Right lobe of liver (tissue), 6 donors: ENCODE results near the gene RALGAPA2. TPM values are rescaled to one million over a fixed set of nuclear protein-coding genes. Genes with fewer than 3 reads are reported as not detected.

Experiments
- ATAC-seq, 4 donors: fragments of 200-7000 bp; cut with Tn5 transposase; one replicate each; pipeline ENCODE4 v1.9.1; 2020; ENCODE audit warnings: mild to moderate bottlenecking in 4 of 4, moderate library complexity in 4 of 4
- DNase-seq, 3 donors: peaks; one replicate each; pipeline ENCODE4 v3.0.0-alpha.2; 2020
- H3K27ac ChIP-seq, 3 donors: fragments of 200-600 bp; one replicate each; pipeline ENCODE4 v1.8.0; 2022
- H3K27me3 ChIP-seq, 2 donors: fragments of 200-600 bp; one replicate each; pipeline ENCODE4 v1.8.0; 2022
- H3K36me3 ChIP-seq, 4 donors: fragments of 200-600 bp; sonication (generic) in 1 of 4; one replicate each; pipeline versions ENCODE4 v1.5.1 to v1.8.0; 2017 to 2022; ENCODE audit warnings: control low read depth in 1 of 4
- H3K4me1 ChIP-seq, 4 donors: fragments of 200-600 bp; sonication (generic) in 1 of 4; one replicate each; pipeline versions ENCODE4 v1.5.1 to v1.8.0; 2017 to 2022; ENCODE audit warnings: control low read depth in 1 of 4
- H3K4me3 ChIP-seq, 3 donors: fragments of 200-600 bp; one replicate each; pipeline ENCODE4 v1.8.0; 2022
- H3K9me3 ChIP-seq, 4 donors: fragments of 200-600 bp; sonication (generic) in 1 of 4; one replicate each; pipeline versions ENCODE4 v1.5.1 to v1.8.0; 2017 to 2022; ENCODE audit warnings: control low read depth in 1 of 4
- POLR2A ChIP-seq: fragments of 450-650 bp; IDR thresholded peaks from one replicate; pipeline ENCODE4 v1.6.1; 2017; ENCODE audit warnings: antibody characterized with exemption, mild to moderate bottlenecking
- WGBS: methylation state at CpG from one replicate; pipeline ENCODE4 v1.1.6; 2018; ENCODE audit warnings: low coverage, low lambda C conversion rate; ENCODE audit not compliant: insufficient coverage; ENCODE audit errors: missing lambda C conversion rate; 5-methylcytosine and 5-hydroxymethylcytosine counted together
- intact Hi-C, 2 donors: fragments of 100-400 bp; cut with DNase I; formaldehyde crosslinking; loops; one replicate each; pipeline versions ENCODE4 v1.11.2 to v1.14.1; 2022
- total RNA-seq, 6 experiments: library from RNA; depleted of rRNA in 2 of 6; stranded (reverse); fragments of >200 nt in 2 of 6; fragmentation: NEBNext Ultra II Directional in 3 of 6; extraction: Animal tissue kit (Norgen Biotek cat#: 25700) in 3 of 6; gene quantifications; one replicate each; pipeline versions ENCODE4 v1.1.0 to v1.2.4, GENCODE V29; 2016 to 2023
- TF ChIP-seq, protein P1 (sequence below), 4 donors: fragments of 200-600 bp in 3 of 4; fragments of 450-650 bp in 1 of 4; IDR thresholded peaks; one replicate each; pipeline versions ENCODE4 v1.5.1 to v1.8.0; 2016 to 2022; ENCODE audit warnings: antibody characterized with exemption in 4 of 4, mild to moderate bottlenecking in 2 of 4
- donor health status: DM: no; HTN: yes; CAD: no.
- donor health status: DM: no; HTN: no; CAD: no.
- donor health status: DM: no; HTN: no; CAD: no.
- donor health status: DM: no; HTN: yes; CAD: no.
- donor health status: DM: no; HTN: yes; CAD: no.

RALGAPA2 gene
- total RNA-seq, 6 experiments from 2014 or later: 38.3 to 76.7 (median 62.7) TPM

DNA sequence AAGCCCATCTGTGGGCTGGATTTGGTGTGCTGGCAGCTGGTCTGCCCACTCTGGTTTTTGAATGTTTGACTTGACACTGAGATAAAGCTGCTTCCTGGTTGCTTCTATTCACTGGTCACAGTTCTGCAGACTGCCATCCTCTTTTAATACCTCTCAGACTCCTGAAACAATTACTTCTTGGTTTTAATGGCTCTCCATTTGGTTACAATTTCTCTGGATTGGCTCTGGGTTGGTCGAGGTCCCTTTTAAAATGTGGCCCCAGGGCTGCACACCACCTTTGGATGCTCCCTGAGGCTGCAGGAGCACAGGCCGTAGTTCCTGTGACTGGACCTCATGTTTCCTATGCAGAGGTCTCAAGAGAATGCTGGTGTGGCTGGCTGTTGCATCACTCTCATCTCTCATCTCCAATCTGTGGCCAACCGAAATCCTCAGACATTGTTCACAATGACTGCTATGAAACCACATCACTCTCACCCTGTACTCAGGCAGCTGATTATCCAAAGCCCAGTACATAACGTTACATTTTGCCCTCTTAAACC, 246.0 kb downstream of the RALGAPA2 start:
- Histone ChIP-seq H3K27ac (no peak overlapping the region), H3K27me3 (no peaks in the 10 kb centered on the region), H3K4me3 (no peak overlapping the region), H3K9me3 (no peaks in the 10 kb centered on the region), H3K4me1 (peaks cover 0 to 10% (median 0%) of the 10 kb centered on the region in 4 donors), H3K36me3 (peaks cover 0 to 2% (median under 1%) of the 10 kb centered on the region in 4 donors)
- WGBS: 58% methylated on average over 2 of the region's 4 CpGs
- peak in 1 of 4 donors; percentile 14 for ATAC-seq
- intact Hi-C loops: no loop called here
- no peak for DNase-seq
- TF ChIP-seq POLR2A: no peak
- TF ChIP-seq, protein P1, sequence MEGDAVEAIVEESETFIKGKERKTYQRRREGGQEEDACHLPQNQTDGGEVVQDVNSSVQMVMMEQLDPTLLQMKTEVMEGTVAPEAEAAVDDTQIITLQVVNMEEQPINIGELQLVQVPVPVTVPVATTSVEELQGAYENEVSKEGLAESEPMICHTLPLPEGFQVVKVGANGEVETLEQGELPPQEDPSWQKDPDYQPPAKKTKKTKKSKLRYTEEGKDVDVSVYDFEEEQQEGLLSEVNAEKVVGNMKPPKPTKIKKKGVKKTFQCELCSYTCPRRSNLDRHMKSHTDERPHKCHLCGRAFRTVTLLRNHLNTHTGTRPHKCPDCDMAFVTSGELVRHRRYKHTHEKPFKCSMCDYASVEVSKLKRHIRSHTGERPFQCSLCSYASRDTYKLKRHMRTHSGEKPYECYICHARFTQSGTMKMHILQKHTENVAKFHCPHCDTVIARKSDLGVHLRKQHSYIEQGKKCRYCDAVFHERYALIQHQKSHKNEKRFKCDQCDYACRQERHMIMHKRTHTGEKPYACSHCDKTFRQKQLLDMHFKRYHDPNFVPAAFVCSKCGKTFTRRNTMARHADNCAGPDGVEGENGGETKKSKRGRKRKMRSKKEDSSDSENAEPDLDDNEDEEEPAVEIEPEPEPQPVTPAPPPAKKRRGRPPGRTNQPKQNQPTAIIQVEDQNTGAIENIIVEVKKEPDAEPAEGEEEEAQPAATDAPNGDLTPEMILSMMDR (IDR thresholded peaks at IDR 0.05): no peak

DNA sequence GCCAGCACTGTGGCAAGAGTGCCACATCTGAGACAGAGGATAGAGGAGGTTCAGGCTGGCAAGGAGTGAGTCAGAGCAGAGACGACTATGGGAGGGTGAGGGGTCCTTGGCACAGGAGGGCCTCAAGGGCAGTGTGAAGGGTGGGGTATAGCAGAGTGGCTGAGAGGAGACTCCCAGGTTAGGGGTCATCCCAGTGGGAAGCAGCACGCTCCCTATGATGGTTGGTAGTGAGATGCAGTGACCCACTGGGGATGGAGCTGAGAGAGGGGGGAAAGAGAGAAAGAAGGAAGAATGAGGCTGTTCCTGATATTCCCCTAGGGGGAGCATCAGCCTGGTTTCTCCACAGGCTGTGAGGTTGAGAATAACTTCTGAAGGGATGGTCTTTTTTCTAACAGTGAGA, 247.2 kb downstream of the RALGAPA2 start:
- no peak overlapping the region for H3K27ac ChIP-seq
- intact Hi-C loops: no loop called here
- peaks cover 0 to 10% (median 0%) of the 10 kb centered on the region in 4 donors for H3K4me1 ChIP-seq
- ATAC-seq (peak; percentile 23 to 44 (median 38)), DNase-seq (no peak)
- H3K36me3 ChIP-seq: peaks cover 0 to 1% (median 0%) of the 10 kb centered on the region in 4 donors
- H3K4me3 ChIP-seq: no peak overlapping the region
- no peak for TF ChIP-seq POLR2A
- TF ChIP-seq, protein P1 (IDR thresholded peaks at IDR 0.05): peak in 1 of 4 donors; percentile 26
- no peaks in the 10 kb centered on the region for H3K27me3 ChIP-seq
- no peaks in the 10 kb centered on the region for H3K9me3 ChIP-seq
- 75% methylated on average over 2 of the region's 2 CpGs for WGBS

DNA sequence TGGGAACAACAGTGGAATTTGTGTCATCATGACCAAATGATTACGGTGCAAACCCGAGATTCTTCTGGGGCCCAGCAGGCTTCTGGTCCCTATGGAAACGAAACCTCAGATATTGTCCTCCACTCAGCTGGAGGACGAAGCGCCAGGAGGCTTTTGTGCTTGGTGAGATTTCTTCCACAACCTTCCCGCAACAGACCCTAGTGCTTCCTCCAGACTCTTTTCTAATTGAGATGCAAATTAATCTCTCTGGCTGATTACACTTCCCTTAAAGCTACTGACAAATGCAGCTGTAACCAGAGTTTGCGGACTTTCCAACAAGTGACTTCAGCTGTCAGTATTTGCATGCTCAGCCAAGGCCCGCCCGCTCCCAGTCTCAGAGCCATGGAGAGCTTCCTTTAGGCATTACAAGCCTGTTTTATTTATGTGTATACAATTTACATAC, 248.5 kb downstream of the RALGAPA2 start:
- Histone ChIP-seq H3K27me3 (no peaks in the 10 kb centered on the region), H3K36me3 (peaks cover 0 to 5% (median under 1%) of the 10 kb centered on the region in 4 donors), H3K9me3 (no peaks in the 10 kb centered on the region), H3K27ac (no peak overlapping the region), H3K4me1 (peaks cover 0 to 10% (median 0%) of the 10 kb centered on the region in 4 donors), H3K4me3 (no peak overlapping the region)
- intact Hi-C loops: no loop called here
- TF ChIP-seq, protein P1 (IDR thresholded peaks at IDR 0.05): no peak
- no peak for TF ChIP-seq POLR2A
- ATAC-seq: no peak
- WGBS: 89% methylated on average over 4 of the region's 9 CpGs
- no peak for DNase-seq

DNA sequence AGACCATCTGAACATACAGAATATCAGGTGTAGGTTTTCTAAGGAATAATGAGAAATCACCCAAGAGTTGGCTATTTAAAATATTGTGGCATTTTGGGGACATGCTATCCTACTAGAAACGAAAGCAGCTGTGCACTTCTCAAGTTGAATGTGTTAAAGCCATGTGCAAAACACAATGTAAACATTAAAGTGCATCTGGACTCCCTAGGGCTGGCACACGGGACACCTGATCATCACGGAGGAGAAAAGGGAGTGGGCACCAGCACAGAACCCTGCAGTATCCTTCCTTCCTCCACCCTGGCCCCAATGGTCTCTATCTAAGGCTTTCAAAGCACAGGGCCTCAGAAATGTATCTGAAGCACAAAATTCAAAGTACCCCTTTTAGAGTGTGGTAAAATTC, 250.3 kb downstream of the RALGAPA2 start:
- Histone ChIP-seq H3K27ac (no peak overlapping the region), H3K4me1 (peaks cover 0 to 19% (median 0%) of the 10 kb centered on the region in 4 donors), H3K4me3 (no peak overlapping the region), H3K9me3 (no peaks in the 10 kb centered on the region), H3K27me3 (no peaks in the 10 kb centered on the region), H3K36me3 (peaks cover 0 to 5% (median 0%) of the 10 kb centered on the region in 4 donors)
- ATAC-seq (peak; percentile 43 to 76 (median 66)), DNase-seq (no peak)
- intact Hi-C loops: no loop called here
- no peak for TF ChIP-seq POLR2A
- TF ChIP-seq, protein P1 (IDR thresholded peaks at IDR 0.05): no peak
- WGBS: 20% methylated on average over 3 of the region's 3 CpGs
